HepG2 (cell line): ENCODE results near the gene KRTAP5-6. TPM values are rescaled to one million over a fixed set of nuclear protein-coding genes. Genes with fewer than 3 reads are reported as not detected.

Source experiments
- ATF7-NPFF ChIP-seq: sonication (generic); formaldehyde crosslinking; IDR thresholded peaks from 2 replicates; pipeline ENCODE4 v1.8.1; 2023; ENCODE audit warnings: mild to moderate bottlenecking, low read depth, missing genetic modification reagents, moderate library complexity
- CC2D1A ChIP-seq: sonication (generic); formaldehyde crosslinking; IDR thresholded peaks from 2 replicates; pipeline ENCODE4 v1.8.1; 2023; ENCODE audit warnings: mild to moderate bottlenecking, missing genetic modification reagents
- CCAR2 ChIP-seq: fragments of 200-400 bp; formaldehyde crosslinking; optimal IDR thresholded peaks from 2 replicates; pipeline ENCODE3; 2018; ENCODE audit warnings: low read depth, mild to moderate bottlenecking, low read length, moderate library complexity
- DPF2 ChIP-seq: sonication (generic); formaldehyde crosslinking; IDR thresholded peaks from 2 replicates; pipeline ENCODE4 v1.4.0; 2020; ENCODE audit warnings: mild to moderate bottlenecking, low read depth, missing genetic modification reagents, borderline replicate concordance
- EEA1 ChIP-seq: sonication (generic); formaldehyde crosslinking; IDR thresholded peaks from 2 replicates; pipeline ENCODE4 v1.5.1; 2020; ENCODE audit warnings: mild to moderate bottlenecking, missing genetic modification reagents, borderline replicate concordance
- FOXA3 ChIP-seq: IDR thresholded peaks from 2 replicates; pipeline ENCODE4 v1.6.1; 2016; ENCODE audit warnings: missing genetic modification reagents, missing compliant biosample characterization
- GATAD1 ChIP-seq: IDR thresholded peaks from 2 replicates; pipeline ENCODE4 v1.6.1; 2016; ENCODE audit warnings: missing genetic modification reagents, missing compliant biosample characterization
- GPN1 ChIP-seq: sonication (generic); formaldehyde crosslinking; IDR thresholded peaks from 2 replicates; pipeline ENCODE4 v1.5.1; 2020; ENCODE audit warnings: missing genetic modification reagents, borderline replicate concordance
- JUND ChIP-seq: sonication (generic); formaldehyde crosslinking; IDR thresholded peaks from 2 replicates; pipeline ENCODE4 v1.8.0; 2022; ENCODE audit warnings: mild to moderate bottlenecking, missing genetic modification reagents
- MTF1 ChIP-seq: sonication (generic); formaldehyde crosslinking; IDR thresholded peaks from 2 replicates; pipeline ENCODE4 v1.5.0; 2020; ENCODE audit warnings: missing genetic modification reagents
- MXD4 ChIP-seq: IDR thresholded peaks from 2 replicates; pipeline ENCODE4 v1.6.1; 2016; ENCODE audit warnings: mild to moderate bottlenecking, missing biosample characterization, missing genetic modification reagents
- PATZ1 ChIP-seq: sonication (generic); formaldehyde crosslinking; IDR thresholded peaks from 2 replicates; pipeline ENCODE4 v1.4.0; 2020; ENCODE audit warnings: missing genetic modification reagents
- PHF21A ChIP-seq: sonication (generic); formaldehyde crosslinking; IDR thresholded peaks from 2 replicates; pipeline ENCODE4 v1.5.0; 2020; ENCODE audit warnings: mild to moderate bottlenecking, missing genetic modification reagents
- RELA ChIP-seq: sonication (generic); formaldehyde crosslinking; IDR thresholded peaks from 2 replicates; pipeline ENCODE4 v1.4.0; 2020; ENCODE audit warnings: missing genetic modification reagents
- SALL2 ChIP-seq: sonication (generic); formaldehyde crosslinking; IDR thresholded peaks from 2 replicates; pipeline ENCODE4 v1.8.1; 2023; ENCODE audit warnings: mild to moderate bottlenecking, missing genetic modification reagents, inconsistent platforms
- SMAD1 ChIP-seq: sonication (generic); formaldehyde crosslinking; IDR thresholded peaks from 2 replicates; pipeline ENCODE4 v1.4.0; 2020; ENCODE audit warnings: missing genetic modification reagents, low read depth, mild to moderate bottlenecking, borderline replicate concordance
- SP1 ChIP-seq, 2 experiments: fragments of 450-650 bp in 1 of 2; sonication (generic) in 1 of 2; formaldehyde crosslinking in 1 of 2; IDR thresholded peaks; 2 replicates each; pipeline versions ENCODE4 v1.4.0 to v1.6.1; 2016 to 2020; ENCODE audit warnings: missing genetic modification reagents in 1 of 2
- TMF1 ChIP-seq: sonication (generic); formaldehyde crosslinking; IDR thresholded peaks from 2 replicates; pipeline ENCODE4 v1.8.1; 2022; ENCODE audit warnings: low read depth, missing genetic modification reagents
- ZIK1 ChIP-seq: sonication (generic); formaldehyde crosslinking; IDR thresholded peaks from 2 replicates; pipeline ENCODE4 v1.5.0; 2020; ENCODE audit warnings: mild to moderate bottlenecking, low read depth, missing genetic modification reagents, borderline replicate concordance
- ZNF143 ChIP-seq: sonication (generic); formaldehyde crosslinking; IDR thresholded peaks from 2 replicates; pipeline ENCODE4 v1.4.0; 2020; ENCODE audit warnings: missing genetic modification reagents
- ZNF253 ChIP-seq: sonication (generic); formaldehyde crosslinking; IDR thresholded peaks from 2 replicates; pipeline ENCODE4 v1.8.0; 2022; ENCODE audit warnings: mild to moderate bottlenecking, missing genetic modification reagents, borderline replicate concordance
- ZNF263 ChIP-seq: sonication (generic); formaldehyde crosslinking; IDR thresholded peaks from 2 replicates; pipeline ENCODE4 v1.4.0; 2020; ENCODE audit warnings: missing genetic modification reagents
- ZNF264 ChIP-seq: sonication (generic); formaldehyde crosslinking; IDR thresholded peaks from 2 replicates; pipeline ENCODE4 v1.4.0; 2020; ENCODE audit warnings: missing genetic modification reagents
- ZNF382 ChIP-seq: sonication (generic); formaldehyde crosslinking; IDR thresholded peaks from 2 replicates; pipeline ENCODE4 v1.5.0; 2020; ENCODE audit warnings: missing genetic modification reagents, mild to moderate bottlenecking, borderline replicate concordance
- ZNF773 ChIP-seq: sonication (generic); formaldehyde crosslinking; IDR thresholded peaks from 2 replicates; pipeline ENCODE4 v1.4.0; 2020; ENCODE audit warnings: missing genetic modification reagents, borderline replicate concordance
- ZNF883 ChIP-seq: sonication (generic); formaldehyde crosslinking; IDR thresholded peaks from 2 replicates; pipeline ENCODE4 v1.5.1; 2020; ENCODE audit warnings: mild to moderate bottlenecking, missing genetic modification reagents; ENCODE audit errors: not compliant biosample characterization
- ZSCAN30 ChIP-seq: sonication (generic); formaldehyde crosslinking; IDR thresholded peaks from 2 replicates; pipeline ENCODE4 v1.5.0; 2020; ENCODE audit warnings: mild to moderate bottlenecking, missing genetic modification reagents
- polyA plus RNA-seq, 8 experiments: library from polyadenylated mRNA; depleted of rRNA in 3 of 8; stranded (reverse) in 7 of 8; unstranded in 1 of 8; fragments of >200 nt; fragmentation: Illumina TruSeq in 4 of 8; extraction: Trizol in 4 of 8; gene quantifications; 2 replicates each; pipeline versions ENCODE4 v1.2.1 to v1.2.3, GENCODE V29; 2011 to 2016; ENCODE audit warnings: low read depth in 4 of 8, missing spikeins in 1 of 8, mixed read lengths in 1 of 8; ENCODE audit not compliant: insufficient read depth in 1 of 8
- total RNA-seq, 5 experiments: library from RNA; depleted of rRNA; stranded (reverse); fragments of >200 nt; fragmentation: Illumina TruSeq; extraction: Trizol; gene quantifications; 2 replicates each; pipeline ENCODE4 v1.2.3, GENCODE V29; 2016; ENCODE audit warnings: low read depth in 1 of 5

The KRTAP5-6 gene
- total and polyA plus RNA-seq, 2 of the 13 experiments (the other 11 are each of a cell fraction or from before 2014, with no cell fraction given), result not detected

- peak; percentile 13; the same call in 1 of the 2 replicates for TF ChIP-seq MXD4 (CRISPR knock-in tag)
- TF ChIP-seq ZNF263, result no peak
- no peak for TF ChIP-seq SALL2
- no peak for TF ChIP-seq MTF1 (CRISPR knock-in tag)
- TF ChIP-seq FOXA3, result no peak
- no peak for TF ChIP-seq SP1 (IDR thresholded peaks at IDR 0.05)
- TF ChIP-seq SP1 (CRISPR knock-in tag; IDR thresholded peaks at IDR 0.05), result no peak
- TF ChIP-seq JUND (CRISPR knock-in tag), result no peak
- TF ChIP-seq ZNF382 (CRISPR knock-in tag), result no peak
- TF ChIP-seq TMF1 (CRISPR knock-in tag), result 0 out of 2 replicates have a peak, but pooled peaks have one; percentile 75
- TF ChIP-seq ZNF773 (CRISPR knock-in tag), result no peak
- TF ChIP-seq CCAR2, result no peak
- no peak for TF ChIP-seq EEA1 (CRISPR knock-in tag)
- peak; percentile 25; the same call in 1 of the 2 replicates for TF ChIP-seq ATF7-NPFF (CRISPR knock-in tag)
- TF ChIP-seq SMAD1 (CRISPR knock-in tag), result peak; percentile 60; the same call in 1 of the 2 replicates
- 0 out of 2 replicates have a peak, but pooled peaks have one; percentile 14 for TF ChIP-seq ZSCAN30 (CRISPR knock-in tag)
- no peak for TF ChIP-seq GPN1 (CRISPR knock-in tag)
- TF ChIP-seq ZNF883, result peak; percentile 57
- no peak for TF ChIP-seq ZNF264 (CRISPR knock-in tag)
- no peak for TF ChIP-seq RELA (CRISPR knock-in tag)
- no peak for TF ChIP-seq CC2D1A (CRISPR knock-in tag)
- TF ChIP-seq PATZ1 (CRISPR knock-in tag), result peak; percentile 21; the same call in 1 of the 2 replicates
- TF ChIP-seq PHF21A (CRISPR knock-in tag), result peak; percentile 77
- TF ChIP-seq DPF2 (CRISPR knock-in tag), result no peak
- no peak for TF ChIP-seq ZNF143
- no peak for TF ChIP-seq ZIK1 (CRISPR knock-in tag)
- TF ChIP-seq GATAD1 (CRISPR knock-in tag), result no peak; the same call in 1 of the 2 replicates
- peak; percentile 31; the same call in 1 of the 2 replicates for TF ChIP-seq ZNF253 (CRISPR knock-in tag)
Observed at GRCh38 chr11:1693327-1694063, 3.5 kb upstream of the KRTAP5-6 start (continued).
